Effector memory CD4-positive, alpha-beta T cell (primary cell): Measurements from ENCODE around the gene MDN1.

Experiments used
- DNase-seq, 3 donors: peaks; one replicate each; pipeline ENCODE4 v3.0.0-alpha.2; 2020
- H3K27ac ChIP-seq: 2 replicates; pipeline ENCODE4 v1.7.0; 2013; ENCODE audit warnings: mild to moderate bottlenecking, low read length, moderate library complexity; ENCODE audit not compliant: insufficient read depth, poor library complexity, severe bottlenecking
- H3K27me3 ChIP-seq: replicated peaks from 2 replicates; pipeline ENCODE4 v1.7.0; 2013; ENCODE audit warnings: mild to moderate bottlenecking, low read length; ENCODE audit not compliant: insufficient read depth, control insufficient read depth, poor library complexity, severe bottlenecking
- H3K36me3 ChIP-seq: 2 replicates; pipeline ENCODE4 v1.7.0; 2013; ENCODE audit warnings: mild to moderate bottlenecking, low read length, moderate library complexity; ENCODE audit not compliant: control insufficient read depth, insufficient read depth
- H3K4me1 ChIP-seq: 2 replicates; pipeline ENCODE4 v1.7.0; 2013; ENCODE audit warnings: low read length, mild to moderate bottlenecking; ENCODE audit not compliant: control insufficient read depth, insufficient read depth, poor library complexity, severe bottlenecking
- H3K4me3 ChIP-seq: 2 replicates; pipeline ENCODE4 v1.7.0; 2013; ENCODE audit warnings: low read length, low read depth, mild to moderate bottlenecking; ENCODE audit not compliant: insufficient read depth, poor library complexity, severe bottlenecking
- H3K9me3 ChIP-seq: 2 replicates; pipeline ENCODE4 v1.7.0; 2013; ENCODE audit warnings: mild to moderate bottlenecking, low read length, moderate library complexity; ENCODE audit not compliant: control insufficient read depth

MDN1 gene

DNA sequence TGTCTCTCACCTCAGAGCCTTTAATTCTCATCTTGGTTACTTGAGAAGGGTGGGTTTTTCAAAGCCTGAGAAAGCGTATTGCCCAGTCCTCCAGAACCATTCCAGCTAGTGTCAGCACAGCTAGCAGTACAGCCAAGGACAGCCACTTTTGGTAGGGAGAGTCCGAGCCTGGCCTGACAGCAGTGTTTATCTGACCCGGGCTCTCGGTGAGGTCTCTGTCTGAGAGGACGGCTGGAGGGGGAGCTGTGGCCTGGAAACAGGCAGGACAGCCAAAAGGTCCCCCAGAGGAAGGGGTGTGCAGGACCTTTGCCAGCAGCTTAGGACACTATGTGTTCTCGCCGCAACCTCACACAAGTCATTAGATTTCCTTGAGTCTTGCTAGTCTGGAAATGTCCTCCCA lies 219.9 kb downstream of the MDN1 start:
- Histone ChIP-seq H3K9me3 (no peaks in the 10 kb centered on the region), H3K36me3 (no peaks in the 10 kb centered on the region), H3K27ac (no peak overlapping the region), H3K27me3 (no peaks in the 10 kb centered on the region), H3K4me1 (peaks cover 4% of the 10 kb centered on the region), H3K4me3 (no peak overlapping the region)
- DNase-seq = no peak

- H3K36me3 ChIP-seq = no peaks in the 10 kb centered on the region
- H3K4me3 ChIP-seq = no peak overlapping the region
- H3K4me1 ChIP-seq = peaks cover 4% of the 10 kb centered on the region
- no peak for DNase-seq
- H3K27ac ChIP-seq = no peak overlapping the region
- H3K9me3 ChIP-seq = no peaks in the 10 kb centered on the region
- H3K27me3 ChIP-seq = no peaks in the 10 kb centered on the region
Measured at GRCh38 chr6:89597988-89598387, 221.6 kb downstream of the MDN1 start.

DNA sequence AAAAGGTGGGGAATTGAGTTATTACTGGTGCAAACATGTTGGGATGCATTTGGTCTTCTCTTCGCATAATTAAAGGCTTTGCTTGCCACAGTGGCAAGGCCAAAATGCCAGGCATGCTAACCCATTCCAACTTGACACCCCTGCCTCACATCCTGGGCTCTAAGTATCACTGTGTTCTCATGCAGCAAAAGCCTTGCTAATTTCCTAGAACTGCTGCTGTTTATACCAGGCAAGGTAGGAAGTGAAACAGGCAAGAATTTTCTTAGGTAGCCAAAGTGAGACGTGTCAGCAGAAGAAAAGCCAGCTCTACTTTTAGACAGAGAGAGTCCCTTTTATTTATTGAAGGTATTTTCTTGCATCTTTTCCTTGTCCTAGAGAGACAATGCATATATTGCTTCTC lies 222.2 kb downstream of the MDN1 start:
- H3K27me3 ChIP-seq = no peaks in the 10 kb centered on the region
- no peaks in the 10 kb centered on the region for H3K9me3 ChIP-seq
- no peak for DNase-seq
- peaks cover 4% of the 10 kb centered on the region for H3K4me1 ChIP-seq
- H3K4me3 ChIP-seq = no peak overlapping the region
- no peaks in the 10 kb centered on the region for H3K36me3 ChIP-seq
- no peak overlapping the region for H3K27ac ChIP-seq

GRCh38 chr6:89596484-89596883 lies 223.1 kb downstream of the MDN1 start:
- no peak for DNase-seq
- H3K36me3 ChIP-seq = no peaks in the 10 kb centered on the region
- H3K4me3 ChIP-seq = no peak overlapping the region
- peaks cover 4% of the 10 kb centered on the region for H3K4me1 ChIP-seq
- H3K27me3 ChIP-seq = no peaks in the 10 kb centered on the region
- no peak overlapping the region for H3K27ac ChIP-seq
- H3K9me3 ChIP-seq = no peaks in the 10 kb centered on the region

DNA sequence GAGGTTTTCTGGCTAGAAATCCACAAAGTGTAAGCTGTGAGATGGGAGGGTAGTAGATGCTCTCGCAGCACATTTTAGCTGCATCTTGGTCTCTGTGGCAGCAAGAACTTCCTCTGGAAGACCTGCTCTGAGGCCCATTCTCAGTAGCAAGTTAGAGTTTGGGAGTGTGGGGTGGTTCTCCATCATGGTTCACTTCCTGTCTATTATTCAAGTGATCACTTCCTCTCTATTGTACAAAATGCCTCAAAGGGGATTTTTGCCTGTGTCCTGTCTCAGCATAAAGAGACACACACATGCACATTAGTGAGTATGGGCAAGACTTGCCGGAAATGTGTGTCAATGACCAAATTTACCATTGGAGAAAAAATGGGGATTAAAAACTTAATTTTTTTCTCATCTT lies 223.5 kb downstream of the MDN1 start:
- Histone ChIP-seq H3K27ac (no peak overlapping the region), H3K27me3 (no peaks in the 10 kb centered on the region), H3K4me1 (peaks cover 4% of the 10 kb centered on the region), H3K4me3 (no peak overlapping the region), H3K9me3 (no peaks in the 10 kb centered on the region), H3K36me3 (no peaks in the 10 kb centered on the region)
- DNase-seq = no peak
